Prostate gland (tissue), 2 donors: ENCODE results near the gene MTRFR.
"Not testable (repeated sequence)": the region's sequence is repeated elsewhere in the genome, so short reads cannot be mapped to it uniquely, and the experiment has no call there.

ENCODE experiments used
- CTCF ChIP-seq, 4 experiments: fragments of 200-600 bp in 2 of 4; fragments of 450-650 bp in 2 of 4; sonication (generic) in 2 of 4; IDR thresholded peaks; 1 replicate in 3 of 4; 2 replicates in 1 of 4; pipeline ENCODE4 v1.5.1; 2016 to 2019; ENCODE audit warnings: antibody characterized with exemption in 4 of 4, mild to moderate bottlenecking in 2 of 4, moderate library complexity in 2 of 4
- POLR2A ChIP-seq: fragments of 450-650 bp; IDR thresholded peaks from one replicate; pipeline ENCODE4 v1.6.1; 2016; ENCODE audit warnings: antibody characterized with exemption, mild to moderate bottlenecking

GRCh38 chr12:123248996-123249741, 15.9 kb downstream of the MTRFR start:
- not testable (repeated sequence) for TF ChIP-seq POLR2A; CTCF (IDR thresholded peaks at IDR 0.05)
